ENCODE results near the gene TP53BP1.

TP53BP1 gene

DNA sequence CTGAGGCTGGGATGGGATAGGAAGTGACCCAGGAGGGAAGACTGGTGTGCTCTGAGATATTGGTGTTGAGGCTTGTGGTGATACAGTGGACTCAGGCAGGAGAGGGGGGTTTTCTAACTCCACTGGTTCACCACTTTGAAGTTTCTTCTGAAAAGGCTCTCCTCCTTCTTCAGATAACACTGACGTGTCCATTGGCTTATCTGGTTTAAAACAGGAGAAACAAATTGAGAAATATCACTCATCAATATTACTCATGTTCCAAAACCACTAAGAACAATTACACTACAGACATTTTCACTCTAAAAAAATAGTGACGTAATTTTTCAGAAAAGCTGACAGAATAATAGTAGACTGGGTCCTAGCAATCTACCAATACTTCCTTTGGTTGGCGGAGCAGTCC is 23.1 kb downstream of the TP53BP1 start:
- H4K20me1 ChIP-seq, result peaks cover 9% of the 10 kb centered on the region; the same call in 1 of the 2 replicates
- no peak overlapping the region for H3K9ac ChIP-seq
- no peaks in the 10 kb centered on the region for H3K9me3 ChIP-seq
- H3K4me2 ChIP-seq, result no peak overlapping the region
- H3K4me1 ChIP-seq, result peaks cover 8% of the 10 kb centered on the region
- H3K27me3 ChIP-seq, result no peaks in the 10 kb centered on the region
- peaks cover 86% of the 10 kb centered on the region for H3K36me3 ChIP-seq
- H3K4me3 ChIP-seq, result no peak overlapping the region
- H3K27ac ChIP-seq, result no peak overlapping the region
- no peak for TF ChIP-seq Cebpa-rat (IDR thresholded peaks at IDR 0.05)

DNA sequence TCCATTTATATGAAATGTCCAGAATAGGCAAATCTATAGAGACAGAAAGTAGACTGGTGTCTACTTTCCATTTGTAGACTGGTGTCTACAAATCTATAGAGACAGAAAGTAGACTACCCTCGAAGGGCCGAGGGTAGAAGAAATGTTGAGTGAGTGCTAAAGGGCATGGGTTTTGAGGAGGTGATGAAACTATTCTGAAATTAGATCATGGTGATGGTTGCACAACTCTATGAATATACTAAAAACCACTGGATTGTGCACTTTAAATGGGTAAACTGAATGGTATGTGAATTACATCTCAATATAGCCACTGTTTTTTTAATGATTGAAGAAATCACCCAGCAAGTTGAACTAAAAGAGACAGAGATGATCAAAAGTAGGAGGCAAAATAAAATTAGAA is 27.9 kb downstream of the TP53BP1 start:
- Histone ChIP-seq H3K36me3 (peaks cover 90% of the 10 kb centered on the region), H3K27me3 (no peaks in the 10 kb centered on the region), H4K20me1 (peaks cover 9% of the 10 kb centered on the region; the same call in 1 of the 2 replicates), H3K9me3 (no peaks in the 10 kb centered on the region), H3K9ac (no peak overlapping the region), H3K27ac (no peak overlapping the region), H3K4me3 (no peak overlapping the region), H3K4me2 (no peak overlapping the region), H3K4me1 (peaks cover under 1% of the 10 kb centered on the region)
- no peak for TF ChIP-seq Cebpa-rat (IDR thresholded peaks at IDR 0.05)

DNA sequence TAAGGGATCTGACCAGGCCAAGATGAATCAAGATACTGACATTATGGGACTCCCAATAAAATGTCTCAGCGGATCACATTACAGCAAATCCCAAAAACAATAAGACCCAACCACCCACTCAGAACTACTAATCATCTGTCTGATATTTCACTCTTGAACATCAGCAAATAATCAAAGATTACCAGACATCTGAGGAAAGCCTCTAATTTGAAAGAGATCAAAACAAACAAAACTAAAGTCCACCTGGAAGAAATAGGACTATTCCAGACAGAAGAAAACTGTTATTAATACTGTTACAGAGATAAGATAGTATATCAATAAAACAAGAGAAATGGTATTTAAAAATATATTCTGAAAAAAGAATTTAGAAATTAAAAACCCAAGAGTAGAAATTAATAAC is 29.0 kb downstream of the TP53BP1 start:
- TF ChIP-seq Cebpa-rat (IDR thresholded peaks at IDR 0.05), result no peak

DNA sequence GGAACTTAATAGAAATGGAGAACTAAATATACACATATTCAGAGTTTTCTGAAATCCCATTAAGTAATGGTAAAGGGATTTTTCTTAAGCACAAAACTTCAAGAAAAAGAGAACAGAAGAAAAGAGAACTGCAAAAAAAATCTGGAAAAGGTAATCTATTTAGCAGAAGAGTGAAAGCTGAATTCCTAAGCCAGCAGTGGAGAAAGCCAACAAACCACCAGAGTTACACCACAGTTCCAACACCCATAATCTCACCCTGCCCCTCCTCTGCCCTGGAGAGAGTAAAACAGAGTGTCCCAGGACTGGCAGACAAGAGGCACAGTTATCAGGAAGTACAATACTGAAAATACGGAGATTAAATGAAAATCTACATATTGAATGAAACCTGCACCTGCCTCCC is 29.4 kb downstream of the TP53BP1 start:
- Histone ChIP-seq H3K4me3 (no peak overlapping the region), H3K27ac (no peak overlapping the region), H4K20me1 (peaks cover 9% of the 10 kb centered on the region; the same call in 1 of the 2 replicates), H3K27me3 (no peaks in the 10 kb centered on the region), H3K4me2 (no peak overlapping the region), H3K36me3 (peaks cover 91% of the 10 kb centered on the region), H3K9me3 (no peaks in the 10 kb centered on the region), H3K9ac (no peak overlapping the region), H3K4me1 (no peaks in the 10 kb centered on the region)
- TF ChIP-seq Cebpa-rat (IDR thresholded peaks at IDR 0.05), result no peak

More for the DNA sequence above, 29.0 kb downstream of the TP53BP1 start:
- H3K4me3 ChIP-seq, result no peak overlapping the region
- H3K4me2 ChIP-seq, result no peak overlapping the region
- no peaks in the 10 kb centered on the region for H3K9me3 ChIP-seq
- no peaks in the 10 kb centered on the region for H3K27me3 ChIP-seq
- H3K36me3 ChIP-seq, result peaks cover 89% of the 10 kb centered on the region
- peaks cover 9% of the 10 kb centered on the region; the same call in 1 of the 2 replicates for H4K20me1 ChIP-seq
- H3K4me1 ChIP-seq, result no peaks in the 10 kb centered on the region
- H3K9ac ChIP-seq, result no peak overlapping the region
- no peak overlapping the region for H3K27ac ChIP-seq

DNA sequence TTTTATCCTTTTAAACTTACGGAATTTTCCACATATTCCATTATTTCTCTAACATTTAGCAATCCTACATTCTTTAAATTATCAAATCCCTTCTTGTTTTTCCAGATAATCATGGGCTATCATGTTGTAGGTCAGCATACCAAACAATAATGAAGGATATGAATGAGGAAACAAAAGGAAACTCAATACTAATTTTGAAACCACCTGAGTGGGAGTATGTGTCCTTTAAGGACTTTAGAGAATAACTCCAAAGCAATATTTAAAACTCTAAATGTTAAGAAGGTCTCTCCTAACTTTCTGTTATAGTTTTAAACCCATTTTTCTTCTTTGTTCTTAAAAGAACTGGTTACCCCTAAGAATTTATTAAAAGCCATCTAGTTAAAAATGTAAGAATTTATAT is 43.0 kb downstream of the TP53BP1 start:
- peaks cover 7% of the 10 kb centered on the region for H3K9me3 ChIP-seq
- no peak overlapping the region for H3K4me2 ChIP-seq
- no peaks in the 10 kb centered on the region for H3K27me3 ChIP-seq
- no peak overlapping the region for H3K4me3 ChIP-seq
- no peak overlapping the region for H3K27ac ChIP-seq
- peaks cover 60% of the 10 kb centered on the region for H3K36me3 ChIP-seq
- H3K9ac ChIP-seq, result no peak overlapping the region
- TF ChIP-seq Cebpa-rat (IDR thresholded peaks at IDR 0.05), result no peak
- H3K4me1 ChIP-seq, result no peaks in the 10 kb centered on the region
- peaks cover 39% of the 10 kb centered on the region for H4K20me1 ChIP-seq

DNA sequence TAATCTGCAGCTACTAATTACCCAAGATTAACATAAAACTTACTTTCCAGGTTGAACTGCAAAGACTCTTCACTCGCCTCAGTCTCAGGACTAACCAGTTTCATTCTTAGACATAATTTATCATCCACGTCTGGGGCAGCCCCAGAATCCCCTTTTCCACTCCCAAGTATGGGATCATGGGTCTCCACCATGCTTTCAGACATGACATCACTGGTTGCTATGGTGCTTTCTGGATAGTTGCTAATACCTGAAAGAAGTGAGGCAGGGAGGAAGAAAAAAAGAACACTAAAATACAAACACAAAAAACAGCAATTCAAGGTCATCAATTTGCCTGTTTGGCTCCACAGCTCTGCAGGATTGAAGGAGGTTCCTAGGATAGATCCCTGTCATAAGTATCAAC is 46.6 kb downstream of the TP53BP1 start:
- peaks cover 54% of the 10 kb centered on the region for H3K36me3 ChIP-seq

DNA sequence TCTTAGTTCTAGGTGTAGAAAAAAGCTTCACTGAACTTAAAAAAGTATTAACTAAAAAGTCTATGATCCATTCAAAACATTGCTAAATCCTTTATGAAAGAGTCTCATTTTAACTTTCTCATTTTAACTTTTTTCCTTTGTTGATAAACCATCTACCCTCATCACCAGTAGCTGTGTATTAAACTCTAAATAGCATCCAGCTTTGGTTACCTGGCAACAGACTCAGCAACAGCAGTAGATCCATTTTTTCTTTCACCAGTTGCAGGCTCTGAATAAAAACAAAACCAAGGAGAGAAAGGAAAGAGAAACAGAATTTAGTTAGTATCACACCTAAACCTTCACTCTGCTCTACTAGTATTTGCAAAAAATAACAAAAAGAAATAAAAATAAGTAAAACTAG is 51.6 kb downstream of the TP53BP1 start:
- no peak for TF ChIP-seq Cebpa-rat (IDR thresholded peaks at IDR 0.05)
- Histone ChIP-seq H3K36me3 (peaks cover 75% of the 10 kb centered on the region), H3K4me1 (no peaks in the 10 kb centered on the region), H3K9me3 (no peaks in the 10 kb centered on the region), H3K27me3 (no peaks in the 10 kb centered on the region), H4K20me1 (peaks cover 8% of the 10 kb centered on the region), H3K27ac (no peak overlapping the region), H3K9ac (no peak overlapping the region), H3K4me2 (no peak overlapping the region), H3K4me3 (no peak overlapping the region)

More for the DNA sequence above, 46.6 kb downstream of the TP53BP1 start:
- peaks cover 39% of the 10 kb centered on the region for H4K20me1 ChIP-seq
- no peak for TF ChIP-seq Cebpa-rat (IDR thresholded peaks at IDR 0.05)
- H3K4me3 ChIP-seq, result no peak overlapping the region
- no peak overlapping the region for H3K9ac ChIP-seq
- H3K27me3 ChIP-seq, result no peaks in the 10 kb centered on the region
- no peaks in the 10 kb centered on the region for H3K9me3 ChIP-seq
- H3K27ac ChIP-seq, result no peak overlapping the region
- no peaks in the 10 kb centered on the region for H3K4me1 ChIP-seq
- no peak overlapping the region for H3K4me2 ChIP-seq

DNA sequence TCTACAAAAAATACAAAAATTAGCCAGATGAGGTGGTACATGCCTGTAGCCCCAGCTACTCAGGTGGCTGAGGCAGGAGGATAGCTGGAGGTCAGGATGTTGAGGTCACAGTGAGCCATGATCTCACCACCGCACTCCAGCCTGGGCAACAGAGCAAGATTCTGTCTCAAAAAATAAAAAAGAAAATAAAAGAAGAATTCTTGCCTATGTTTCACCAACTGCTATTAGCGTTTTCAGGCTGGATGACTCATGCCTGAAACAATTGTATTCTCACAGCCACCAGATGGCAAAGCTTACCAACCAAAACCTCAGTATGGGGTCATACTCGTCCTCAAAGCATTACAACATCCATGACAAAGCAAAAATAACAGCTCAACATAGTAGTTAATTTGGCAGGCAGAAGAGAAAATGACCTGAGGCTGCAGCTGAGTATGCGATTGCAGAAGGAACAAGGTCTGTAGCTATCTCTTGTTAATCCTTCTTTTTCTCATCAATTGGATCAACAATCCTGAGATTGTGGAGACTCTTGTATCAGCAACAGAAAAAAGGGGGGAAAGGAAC is 52.2 kb downstream of the TP53BP1 start:
- H3K9me3 ChIP-seq, result no peaks in the 10 kb centered on the region
- peaks cover 77% of the 10 kb centered on the region for H3K36me3 ChIP-seq
- H3K4me3 ChIP-seq, result no peak overlapping the region
- H3K9ac ChIP-seq, result no peak overlapping the region
- 0 out of 2 replicates have a peak, but pooled peaks cover 3% of the 10 kb centered on the region for H4K20me1 ChIP-seq
- H3K27me3 ChIP-seq, result no peaks in the 10 kb centered on the region
- TF ChIP-seq Cebpa-rat (IDR thresholded peaks at IDR 0.05), result no peak
- no peak overlapping the region for H3K27ac ChIP-seq
- no peaks in the 10 kb centered on the region for H3K4me1 ChIP-seq
- H3K4me2 ChIP-seq, result no peak overlapping the region

DNA sequence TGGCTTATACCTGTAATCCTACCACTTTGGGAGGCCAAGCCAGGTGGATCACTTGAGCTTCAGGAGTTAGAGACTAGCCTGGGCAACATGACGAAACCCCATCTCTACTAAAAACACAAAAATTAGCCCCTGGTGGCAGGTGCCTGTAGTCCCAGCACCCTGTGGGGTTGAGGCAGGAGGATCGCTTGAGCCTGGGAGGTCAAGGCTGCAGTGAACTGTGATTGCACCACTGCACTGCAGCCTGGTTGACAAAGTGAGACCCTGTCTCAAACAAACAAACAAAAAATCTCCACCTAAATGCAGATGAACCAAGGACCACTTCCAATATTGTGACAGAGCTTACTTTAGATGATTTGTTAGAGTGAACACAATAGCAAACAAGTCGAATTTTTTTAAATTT is 53.7 kb downstream of the TP53BP1 start:
- peaks cover 76% of the 10 kb centered on the region for H3K36me3 ChIP-seq
- H3K9me3 ChIP-seq, result no peaks in the 10 kb centered on the region
- no peaks in the 10 kb centered on the region for H4K20me1 ChIP-seq
- no peaks in the 10 kb centered on the region for H3K27me3 ChIP-seq
- H3K9ac ChIP-seq, result no peak overlapping the region
- H3K4me1 ChIP-seq, result peaks cover 7% of the 10 kb centered on the region; the same call in 1 of the 2 replicates
- H3K27ac ChIP-seq, result no peak overlapping the region
- H3K4me2 ChIP-seq, result no peak overlapping the region
- no peak overlapping the region for H3K4me3 ChIP-seq
- TF ChIP-seq Cebpa-rat (IDR thresholded peaks at IDR 0.05), result no peak

DNA sequence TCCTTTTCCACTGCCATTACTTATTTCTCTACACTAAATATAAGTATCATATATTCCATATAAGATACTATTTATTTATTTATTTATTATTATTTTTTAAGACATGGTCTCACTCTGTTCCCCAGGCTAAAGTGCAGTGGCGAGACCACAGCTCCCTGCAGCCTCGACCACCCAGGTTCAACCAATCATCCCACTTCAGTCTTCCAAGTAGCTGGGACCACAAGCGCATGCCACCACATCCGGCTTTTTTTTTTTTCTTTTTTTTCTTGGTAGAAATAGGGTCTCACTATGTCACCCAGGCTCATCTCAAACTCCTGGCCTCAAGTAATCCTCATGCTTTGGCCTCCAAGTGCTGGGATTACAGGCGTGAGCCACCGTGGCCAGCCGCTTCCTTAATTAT is 56.6 kb downstream of the TP53BP1 start:
- Histone ChIP-seq H3K27me3 (no peaks in the 10 kb centered on the region), H3K4me1 (peaks cover 7% of the 10 kb centered on the region; the same call in 1 of the 2 replicates), H3K36me3 (peaks cover 84% of the 10 kb centered on the region), H3K4me3 (no peak overlapping the region), H3K27ac (no peak overlapping the region), H3K9ac (no peak overlapping the region), H3K9me3 (no peaks in the 10 kb centered on the region), H3K4me2 (no peak overlapping the region), H4K20me1 (no peaks in the 10 kb centered on the region)
- TF ChIP-seq Cebpa-rat (IDR thresholded peaks at IDR 0.05), result no peak

DNA sequence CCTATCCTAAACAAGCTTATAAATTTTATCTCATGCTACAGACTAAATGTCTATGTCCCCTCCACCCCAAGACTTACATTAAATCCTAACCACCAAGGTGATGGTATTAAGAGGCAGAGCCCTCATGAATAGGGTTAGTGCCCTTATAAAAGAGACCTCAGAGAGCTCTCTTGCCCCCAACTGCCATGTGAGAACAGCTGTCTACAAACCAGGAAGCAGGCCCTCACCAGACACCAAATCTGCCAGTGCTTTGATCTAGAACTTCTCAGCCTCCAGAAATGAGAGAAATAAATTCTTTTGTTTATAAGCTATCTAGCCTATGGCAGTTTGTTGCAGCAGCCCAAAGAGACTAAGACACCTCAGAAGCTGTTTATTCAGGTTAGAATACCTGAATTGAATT is 58.5 kb downstream of the TP53BP1 start:
- peaks cover 83% of the 10 kb centered on the region for H3K36me3 ChIP-seq
- TF ChIP-seq Cebpa-rat (IDR thresholded peaks at IDR 0.05), result no peak
- no peaks in the 10 kb centered on the region for H3K27me3 ChIP-seq
- no peak overlapping the region for H3K9ac ChIP-seq
- H3K4me2 ChIP-seq, result no peak overlapping the region
- no peaks in the 10 kb centered on the region for H3K9me3 ChIP-seq
- H3K27ac ChIP-seq, result no peak overlapping the region
- H3K4me1 ChIP-seq, result peaks cover 7% of the 10 kb centered on the region; the same call in 1 of the 2 replicates
- no peak overlapping the region for H3K4me3 ChIP-seq
- no peaks in the 10 kb centered on the region for H4K20me1 ChIP-seq
